NCI-H510A (cell line): ENCODE results near the gene ANKH.
"Not testable (repeated sequence)": the region's sequence is repeated elsewhere in the genome, so short reads cannot be mapped to it uniquely, and the experiment has no call there.

Experiments
- DNase-seq: peaks from one replicate; lab custom pipeline; 2025; lab: John Stamatoyannopoulos, UW

The ANKH gene

GRCh38 chr5:14826714-14827113 is 44.9 kb downstream of the ANKH start:
- DNase-seq: no peak

- DNase-seq: no peak
These were observed 45.6 kb downstream of the ANKH start for GRCh38 chr5:14825977-14826376.

- no peak for DNase-seq
These were observed 47.1 kb downstream of the ANKH start for GRCh38 chr5:14824499-14824898.

- DNase-seq: no peak
These were observed 50.3 kb downstream of the ANKH start for GRCh38 chr5:14821100-14821845.

GRCh38 chr5:14818931-14819790 is 52.4 kb downstream of the ANKH start:
- DNase-seq: no peak

- DNase-seq: not testable (repeated sequence)
These were observed 53.8 kb downstream of the ANKH start for GRCh38 chr5:14817762-14818136.

- no peak for DNase-seq
These were observed 54.4 kb downstream of the ANKH start for GRCh38 chr5:14816999-14817761.

- DNase-seq: no peak
These were observed 55.1 kb downstream of the ANKH start for GRCh38 chr5:14816374-14816998.

- no peak for DNase-seq
These were observed 57.8 kb downstream of the ANKH start for GRCh38 chr5:14813747-14814146.

- no peak for DNase-seq
These were observed 59.4 kb downstream of the ANKH start for GRCh38 chr5:14812166-14812565.

GRCh38 chr5:14810928-14811572 is 60.5 kb downstream of the ANKH start:
- DNase-seq: no peak

- no peak for DNase-seq
These were observed 61.3 kb downstream of the ANKH start for GRCh38 chr5:14810282-14810681.

- no peak for DNase-seq
These were observed 62.0 kb downstream of the ANKH start for GRCh38 chr5:14809369-14810155.

- DNase-seq: no peak
These were observed 64.1 kb downstream of the ANKH start for GRCh38 chr5:14807471-14807870.

GRCh38 chr5:14806456-14806855 is 65.1 kb downstream of the ANKH start:
- DNase-seq: peak; percentile 43

GRCh38 chr5:14802541-14802940 is 69.0 kb downstream of the ANKH start:
- no peak for DNase-seq

GRCh38 chr5:14801792-14802191 is 69.8 kb downstream of the ANKH start:
- DNase-seq: no peak

GRCh38 chr5:14797385-14797784 is 74.2 kb downstream of the ANKH start:
- DNase-seq: not testable (repeated sequence)

GRCh38 chr5:14794583-14795230 is 76.9 kb downstream of the ANKH start:
- DNase-seq: no peak

- no peak for DNase-seq
These were observed 77.7 kb downstream of the ANKH start for GRCh38 chr5:14793851-14794250.
